Neural cell (in vitro differentiated cells): ENCODE data around the gene PPCDC.

ENCODE experiments used
- EZH2 ChIP-seq: fragments of 200-600, 300-800 bp; shearing (Covaris generic), sonication (generic); IDR thresholded peaks from 2 replicates; pipeline ENCODE4 v1.6.1; 2014; ENCODE audit warnings: antibody characterized with exemption, low read length, borderline replicate concordance, mild to moderate bottlenecking; ENCODE audit not compliant: insufficient read depth, poor library complexity, severe bottlenecking
- MXI1 ChIP-seq: fragments of 450-650 bp; conservative IDR thresholded peaks from 2 replicates; pipeline ENCODE4 v1.6.1; 2014; ENCODE audit warnings: antibody characterized with exemption, mild to moderate bottlenecking; ENCODE audit not compliant: poor library complexity, severe bottlenecking
- TAF1 ChIP-seq: IDR thresholded peaks from 2 replicates; pipeline ENCODE4 v1.6.1; 2012; ENCODE audit warnings: low read depth
- TF ChIP-seq, protein P1 (sequence below): fragments of 450-650 bp; IDR thresholded peaks from 2 replicates; pipeline ENCODE4 v1.5.1; 2014; ENCODE audit warnings: antibody characterized with exemption, mild to moderate bottlenecking, moderate library complexity; ENCODE audit not compliant: poor library complexity, severe bottlenecking

DNA sequence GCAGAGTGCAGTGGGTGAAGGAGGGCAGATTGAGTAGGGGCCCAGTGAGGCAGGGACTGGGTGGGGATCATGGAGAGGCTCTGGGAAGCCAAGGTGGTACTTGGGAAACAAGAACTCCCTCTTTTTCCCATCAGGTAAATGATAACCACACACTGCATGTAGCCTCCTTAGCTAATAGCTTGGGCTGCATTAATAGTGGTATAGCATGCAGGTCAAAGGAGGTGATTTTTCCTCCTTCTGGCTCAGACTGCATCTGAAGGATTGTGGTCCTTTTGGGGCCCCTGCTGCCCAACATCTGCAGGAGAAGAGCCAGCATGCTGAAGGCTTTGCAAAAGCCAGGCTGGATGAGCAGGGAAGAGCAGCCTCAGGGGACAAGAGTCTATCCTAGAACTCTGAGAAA lies 45.4 kb downstream of the PPCDC start:
- TF ChIP-seq MXI1 = no peak
- TF ChIP-seq, protein P1, sequence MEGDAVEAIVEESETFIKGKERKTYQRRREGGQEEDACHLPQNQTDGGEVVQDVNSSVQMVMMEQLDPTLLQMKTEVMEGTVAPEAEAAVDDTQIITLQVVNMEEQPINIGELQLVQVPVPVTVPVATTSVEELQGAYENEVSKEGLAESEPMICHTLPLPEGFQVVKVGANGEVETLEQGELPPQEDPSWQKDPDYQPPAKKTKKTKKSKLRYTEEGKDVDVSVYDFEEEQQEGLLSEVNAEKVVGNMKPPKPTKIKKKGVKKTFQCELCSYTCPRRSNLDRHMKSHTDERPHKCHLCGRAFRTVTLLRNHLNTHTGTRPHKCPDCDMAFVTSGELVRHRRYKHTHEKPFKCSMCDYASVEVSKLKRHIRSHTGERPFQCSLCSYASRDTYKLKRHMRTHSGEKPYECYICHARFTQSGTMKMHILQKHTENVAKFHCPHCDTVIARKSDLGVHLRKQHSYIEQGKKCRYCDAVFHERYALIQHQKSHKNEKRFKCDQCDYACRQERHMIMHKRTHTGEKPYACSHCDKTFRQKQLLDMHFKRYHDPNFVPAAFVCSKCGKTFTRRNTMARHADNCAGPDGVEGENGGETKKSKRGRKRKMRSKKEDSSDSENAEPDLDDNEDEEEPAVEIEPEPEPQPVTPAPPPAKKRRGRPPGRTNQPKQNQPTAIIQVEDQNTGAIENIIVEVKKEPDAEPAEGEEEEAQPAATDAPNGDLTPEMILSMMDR = no peak
- no peak for TF ChIP-seq EZH2
- TF ChIP-seq TAF1 = no peak
